GM18505 (cell line): Measurements from ENCODE around the gene TXNDC2.
A peak's percentile ranks its signal among the peaks of the same experiment; 100 is the strongest.
"Not testable (repeated sequence)": the region's sequence is repeated elsewhere in the genome, so short reads cannot be mapped to it uniquely, and the experiment has no call there.

Source experiments
- ATAC-seq: cut with Tn5 transposase; IDR thresholded peaks from one replicate; pipeline ENCODE4 v1.9.1; 2021; ENCODE audit not compliant: unreplicated experiment
- POLR2A ChIP-seq: IDR thresholded peaks from 4 replicates; pipeline ENCODE4 v1.6.1; 2011; ENCODE audit warnings: borderline replicate concordance; ENCODE audit not compliant: insufficient read depth, insufficient read length; ENCODE audit errors: extremely low read depth

TXNDC2 gene

DNA sequence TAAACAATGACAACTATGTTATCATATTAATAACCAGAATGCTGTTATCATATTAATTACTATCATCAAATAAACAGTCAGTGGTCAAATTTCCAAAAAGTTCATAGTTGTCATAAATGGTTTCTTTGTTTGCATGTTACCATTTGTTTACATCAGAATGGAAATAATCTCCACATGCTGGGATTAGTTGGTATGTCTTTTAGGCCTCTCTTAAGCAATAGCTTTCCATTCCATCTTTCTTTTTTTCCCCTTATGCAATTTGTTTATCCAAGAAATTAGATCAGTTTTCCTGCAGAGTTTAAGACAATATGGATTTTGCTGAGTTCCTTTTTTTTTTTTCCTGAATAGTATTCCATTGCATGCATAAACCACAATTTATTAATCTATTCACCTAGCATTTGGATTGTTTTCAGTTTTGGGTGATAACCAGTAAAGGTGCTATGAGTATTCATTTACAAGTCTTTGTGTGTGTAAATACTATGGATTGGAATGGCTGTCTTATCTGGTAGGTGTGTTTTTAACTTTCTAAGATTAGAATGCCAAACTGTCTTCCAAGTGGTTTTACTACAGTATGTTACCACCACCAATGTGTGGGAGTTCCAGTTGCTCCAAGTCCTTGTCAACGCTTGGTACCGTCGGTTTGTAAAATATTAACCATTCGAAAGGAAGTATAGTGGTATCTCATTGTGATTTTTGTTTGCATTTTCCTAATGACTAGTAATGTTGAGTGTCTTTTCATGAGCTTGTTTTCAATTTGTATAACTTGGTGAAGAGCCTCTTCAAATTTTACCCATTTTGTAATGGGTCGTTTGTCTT, 33.3 kb upstream of the TXNDC2 start:
- ATAC-seq, result no peak
- no peak for TF ChIP-seq POLR2A

DNA sequence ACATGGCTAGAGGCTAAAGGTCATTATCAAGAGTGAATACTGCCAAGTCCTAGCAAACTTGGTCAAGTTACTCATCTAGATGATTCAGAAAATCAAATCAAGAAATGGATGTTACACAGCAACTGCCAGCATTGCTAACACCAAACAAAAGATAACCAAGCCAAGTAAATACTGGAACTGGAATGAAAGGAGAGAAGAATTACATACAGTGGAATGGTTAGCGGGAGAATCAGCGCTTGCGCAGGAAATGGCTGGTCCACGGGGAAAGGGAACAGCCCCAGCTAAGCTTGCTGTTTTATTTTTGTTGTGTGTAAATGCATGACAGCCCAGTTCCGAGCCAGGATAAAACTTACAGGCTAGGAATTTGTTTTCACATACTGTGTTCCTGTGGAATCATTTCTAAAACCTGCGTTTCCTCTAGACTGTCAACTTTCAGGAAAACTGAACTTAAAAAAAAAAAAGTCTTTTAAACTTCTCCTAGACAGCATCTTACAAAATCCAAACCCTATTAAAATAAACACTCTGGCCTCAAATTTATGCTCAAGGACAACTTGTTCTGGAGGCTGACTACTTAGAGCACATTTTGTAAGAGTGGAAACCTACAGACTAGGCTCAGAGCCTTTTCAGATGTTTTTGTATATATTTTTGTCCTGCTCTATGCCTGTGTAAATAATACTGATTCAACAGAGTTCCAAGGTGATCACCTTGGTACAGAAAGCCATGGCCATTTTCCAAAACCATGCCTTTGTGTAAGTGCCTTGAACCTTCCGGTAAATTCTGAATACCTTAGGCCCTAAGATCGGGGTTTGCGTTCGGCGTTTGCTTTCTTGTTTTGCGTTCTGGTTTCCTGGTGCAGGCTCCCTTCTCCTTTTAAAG, 30.7 kb upstream of the TXNDC2 start:
- no peak for TF ChIP-seq POLR2A
- ATAC-seq, result no peak

GRCh38 chr18:9855681-9856080, 30.1 kb upstream of the TXNDC2 start:
- TF ChIP-seq POLR2A, result no peak
- ATAC-seq, result no peak

DNA sequence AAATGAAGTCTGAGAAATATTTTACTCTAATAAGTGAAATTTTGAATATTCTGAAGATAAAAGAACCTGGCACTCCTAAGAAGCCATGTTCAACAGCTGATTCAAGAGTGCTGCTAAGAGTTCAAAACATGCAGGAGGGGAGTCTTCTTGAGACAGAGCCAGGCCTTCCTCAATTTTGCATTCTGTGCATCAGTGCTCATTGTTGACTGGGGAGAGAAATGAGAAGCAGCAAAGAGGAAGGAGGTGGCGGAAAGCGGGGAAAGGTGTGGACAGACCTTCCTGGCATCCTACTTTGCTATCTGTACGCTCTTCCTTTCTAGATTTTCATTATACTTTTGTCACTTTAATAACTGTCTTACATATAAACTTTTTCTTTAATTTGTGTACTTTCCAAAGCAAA, 29.7 kb upstream of the TXNDC2 start:
- no peak for TF ChIP-seq POLR2A
- ATAC-seq, result no peak

DNA sequence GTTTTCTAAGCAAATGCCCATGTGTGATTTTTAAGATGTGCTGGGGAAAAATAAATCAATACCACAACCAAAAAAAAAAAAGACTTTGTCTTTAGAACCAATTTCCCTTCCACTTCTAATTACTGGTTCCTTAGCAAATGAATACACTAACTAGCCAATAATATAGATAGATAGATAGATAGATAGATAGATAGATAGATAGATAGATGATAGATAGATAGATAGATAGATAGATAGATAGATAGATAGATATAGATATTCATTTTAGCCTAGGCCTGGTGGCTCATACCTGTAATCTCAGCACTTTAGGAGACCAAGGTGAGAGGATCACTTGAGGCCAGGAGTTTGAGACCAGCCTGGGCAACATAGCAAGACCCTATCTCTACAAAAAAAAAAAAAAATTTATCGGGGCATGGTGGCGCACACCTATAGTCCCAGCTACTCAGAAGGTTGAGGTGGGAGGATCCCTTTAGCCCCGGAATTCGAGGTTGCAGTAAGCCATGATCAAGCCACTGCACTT, 28.2 kb upstream of the TXNDC2 start:
- ATAC-seq, result not testable (repeated sequence)

- TF ChIP-seq POLR2A, result no peak
- no peak for ATAC-seq
These were observed 27.1 kb upstream of the TXNDC2 start for GRCh38 chr18:9858642-9859041.

- TF ChIP-seq POLR2A, result no peak
- ATAC-seq, result no peak
These were observed 26.5 kb upstream of the TXNDC2 start for GRCh38 chr18:9859232-9859631.

DNA sequence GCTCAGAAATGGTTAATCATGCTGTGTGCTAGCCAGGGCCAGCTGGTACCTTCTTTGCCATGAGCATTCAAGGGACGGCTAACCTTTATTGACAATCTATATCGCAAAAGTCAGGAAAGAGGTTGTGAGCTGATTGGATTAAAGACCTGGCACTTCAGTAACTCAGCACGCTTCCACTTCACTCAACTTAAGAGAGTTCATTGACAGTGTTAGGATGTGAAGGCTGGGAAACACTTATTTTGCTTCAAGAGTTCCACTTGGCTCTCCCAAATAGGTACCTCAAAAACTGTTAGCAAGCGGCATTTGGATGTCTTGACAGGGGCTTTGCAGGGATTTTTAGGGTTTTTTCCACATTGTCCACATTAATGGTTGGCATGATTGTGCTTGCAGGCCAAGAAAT, 25.1 kb upstream of the TXNDC2 start:
- ATAC-seq, result no peak
- TF ChIP-seq POLR2A, result no peak

DNA sequence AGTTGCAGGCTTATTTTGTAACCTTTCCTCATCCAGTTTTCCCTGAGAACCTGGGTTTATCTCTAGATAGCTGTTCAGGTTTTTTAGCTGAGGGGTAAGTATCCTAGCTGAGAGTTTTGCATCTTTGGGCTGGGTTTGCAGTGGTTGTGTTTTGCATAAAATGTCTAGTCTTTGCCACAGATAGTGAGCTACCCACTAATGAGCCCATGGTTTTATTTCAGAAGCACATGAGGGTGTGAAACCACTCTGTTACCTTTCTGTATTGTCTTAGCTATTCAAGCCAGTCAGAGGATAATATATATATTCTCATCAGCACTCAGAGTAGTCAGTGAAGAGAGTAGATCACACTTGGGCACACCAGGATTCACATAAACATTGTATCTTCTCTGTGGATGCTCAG, 24.6 kb upstream of the TXNDC2 start:
- TF ChIP-seq POLR2A, result no peak
- ATAC-seq, result peak; percentile 77

DNA sequence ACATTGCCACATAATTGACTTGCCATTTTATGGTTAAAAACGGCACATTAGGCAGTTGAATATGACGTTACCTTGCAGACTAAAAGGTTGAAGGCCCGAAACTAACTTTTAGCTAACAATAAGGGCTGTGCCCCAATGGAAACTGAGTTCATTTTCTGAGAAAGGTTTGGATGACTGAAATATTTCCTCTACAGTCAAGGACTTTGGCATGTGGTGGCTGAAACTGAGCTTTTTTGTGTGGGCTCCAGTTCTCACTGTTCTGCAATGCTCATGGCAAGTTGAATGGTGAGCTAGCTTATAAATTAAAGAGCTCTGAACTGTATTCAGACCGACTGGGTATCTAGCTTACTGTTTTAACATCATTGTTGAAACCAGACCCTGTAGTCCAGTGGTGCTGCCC, 23.8 kb upstream of the TXNDC2 start:
- no peak for TF ChIP-seq POLR2A
- ATAC-seq, result no peak

GRCh38 chr18:9862686-9863085, 23.1 kb upstream of the TXNDC2 start:
- no peak for TF ChIP-seq POLR2A
- ATAC-seq, result no peak

DNA sequence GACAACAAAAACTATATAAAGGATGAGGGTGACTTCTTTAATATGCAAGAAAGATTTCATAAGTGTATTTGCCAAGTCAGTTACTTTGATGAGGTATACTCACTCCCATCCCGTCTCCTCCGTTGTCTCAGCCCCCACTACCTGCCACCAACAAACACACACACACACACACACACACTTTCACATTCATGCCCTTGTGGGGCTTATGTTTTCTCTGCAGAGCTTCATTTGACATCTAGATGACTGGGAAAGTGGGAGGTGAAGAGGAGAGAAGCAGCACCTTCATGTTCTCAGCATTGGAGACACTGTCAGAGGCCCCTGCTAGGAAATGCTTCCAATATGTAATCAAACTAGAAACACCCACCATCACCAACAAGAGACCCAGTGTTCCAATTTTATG, 22.5 kb upstream of the TXNDC2 start:
- ATAC-seq, result no peak
- TF ChIP-seq POLR2A, result no peak

DNA sequence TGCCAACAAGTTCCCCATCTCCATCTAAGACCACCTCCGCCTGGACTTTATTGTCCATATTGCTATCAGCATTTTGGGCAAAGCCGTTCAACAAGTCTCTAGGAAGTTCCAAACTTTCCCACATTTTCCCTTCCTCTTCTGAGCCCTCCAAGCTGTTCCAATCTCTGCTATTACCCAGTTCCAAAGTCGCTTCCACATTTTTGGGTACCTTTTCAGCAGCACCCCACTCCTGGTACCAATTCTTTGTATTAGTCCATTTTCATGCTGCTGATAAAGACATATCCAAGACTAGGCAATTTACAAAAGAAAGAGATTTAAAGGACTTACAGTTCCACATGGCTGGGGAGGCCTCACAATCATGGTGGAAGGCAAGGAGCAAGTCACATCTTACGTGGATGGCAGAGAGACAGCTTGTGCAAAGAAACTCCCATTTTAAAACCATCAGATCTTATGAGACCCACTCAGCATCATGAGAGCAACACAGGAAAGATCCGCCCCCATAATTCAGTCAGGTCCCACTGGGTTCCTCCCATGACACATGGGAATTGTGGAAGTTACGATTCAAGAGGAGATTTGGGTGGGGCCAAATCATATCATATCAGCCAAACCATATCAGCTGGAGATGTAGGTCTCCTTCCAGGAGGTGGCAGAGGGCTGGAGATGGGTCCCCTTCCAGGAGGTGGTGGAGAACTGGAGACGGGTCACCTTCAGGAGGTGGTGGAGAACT, 19.8 kb upstream of the TXNDC2 start:
- no peak for ATAC-seq
- TF ChIP-seq POLR2A, result no peak
